Measurements from ENCODE around the gene ERGIC3. TPM values are rescaled to one million over a fixed set of nuclear protein-coding genes. Genes with fewer than 3 reads are reported as not detected.
"Not testable (repeated sequence)": the region's sequence is repeated elsewhere in the genome, so short reads cannot be mapped to it uniquely, and the experiment has no call there.

ERGIC3 gene
- total RNA-seq, 2 experiments from 2014 or later: 105 to 107 TPM

- Mint-ChIP-seq H3K4me3 (no peak overlapping the region), H3K27me3 (no peaks in the 10 kb centered on the region), H3K9me3 (no peaks in the 10 kb centered on the region), H3K27ac (no peak overlapping the region), H3K36me3 (no peaks in the 10 kb centered on the region), H3K4me1 (peaks cover 4% of the 10 kb centered on the region)
- no peak for DNase-seq
Measured at GRCh38 chr20:35511814-35512420, 30.0 kb upstream of the ERGIC3 start.

- Mint-ChIP-seq H3K27ac (no peak overlapping the region), H3K27me3 (no peaks in the 10 kb centered on the region), H3K36me3 (no peaks in the 10 kb centered on the region), H3K9me3 (no peaks in the 10 kb centered on the region), H3K4me1 (no peaks in the 10 kb centered on the region), H3K4me3 (no peak overlapping the region)
- DNase-seq: no peak
Measured at GRCh38 chr20:35514371-35514932, 27.4 kb upstream of the ERGIC3 start.

DNA sequence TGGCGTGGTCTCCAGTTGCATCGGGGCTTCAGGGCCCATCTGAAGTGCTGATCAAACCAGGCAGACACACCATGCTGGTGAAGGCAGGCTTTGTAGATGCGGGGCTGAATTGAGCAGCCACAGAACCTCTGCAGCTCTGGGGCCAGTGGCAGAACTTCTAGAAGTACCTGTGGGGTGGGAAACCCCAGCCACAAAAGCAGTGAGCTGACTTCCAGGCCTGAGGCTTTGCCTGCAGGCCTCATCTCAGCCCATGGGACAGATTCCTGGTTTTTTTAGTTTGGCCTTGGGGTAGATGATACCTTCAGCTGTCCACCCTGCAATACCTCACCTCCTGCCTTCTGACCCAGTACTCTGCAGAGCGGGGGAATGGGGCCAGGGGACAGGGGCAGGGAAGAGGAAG is 26.5 kb upstream of the ERGIC3 start:
- Mint-ChIP-seq H3K4me1 (no peaks in the 10 kb centered on the region), H3K9me3 (no peaks in the 10 kb centered on the region), H3K36me3 (no peaks in the 10 kb centered on the region), H3K4me3 (no peak overlapping the region), H3K27ac (no peak overlapping the region), H3K27me3 (no peaks in the 10 kb centered on the region)
- no peak for DNase-seq

GRCh38 chr20:35515949-35516645 is 25.8 kb upstream of the ERGIC3 start:
- Mint-ChIP-seq H3K4me1 (no peaks in the 10 kb centered on the region), H3K27ac (no peak overlapping the region), H3K4me3 (no peak overlapping the region), H3K36me3 (no peaks in the 10 kb centered on the region), H3K9me3 (no peaks in the 10 kb centered on the region), H3K27me3 (no peaks in the 10 kb centered on the region)
- DNase-seq: no peak

- H3K9me3 Mint-ChIP-seq: no peaks in the 10 kb centered on the region
- H3K4me1 Mint-ChIP-seq: no peaks in the 10 kb centered on the region
- no peak overlapping the region for H3K27ac Mint-ChIP-seq
- H3K27me3 Mint-ChIP-seq: no peaks in the 10 kb centered on the region
- H3K4me3 Mint-ChIP-seq: no peak overlapping the region
- H3K36me3 Mint-ChIP-seq: no peaks in the 10 kb centered on the region
- DNase-seq: no peak
Measured at GRCh38 chr20:35517125-35517524, 24.8 kb upstream of the ERGIC3 start.

GRCh38 chr20:35517767-35518166 is 24.1 kb upstream of the ERGIC3 start:
- H3K4me3 Mint-ChIP-seq, H3K9me3 Mint-ChIP-seq, H3K36me3 Mint-ChIP-seq, H3K27me3 Mint-ChIP-seq, H3K4me1 Mint-ChIP-seq, DNase-seq, H3K27ac Mint-ChIP-seq: not testable (repeated sequence)

DNA sequence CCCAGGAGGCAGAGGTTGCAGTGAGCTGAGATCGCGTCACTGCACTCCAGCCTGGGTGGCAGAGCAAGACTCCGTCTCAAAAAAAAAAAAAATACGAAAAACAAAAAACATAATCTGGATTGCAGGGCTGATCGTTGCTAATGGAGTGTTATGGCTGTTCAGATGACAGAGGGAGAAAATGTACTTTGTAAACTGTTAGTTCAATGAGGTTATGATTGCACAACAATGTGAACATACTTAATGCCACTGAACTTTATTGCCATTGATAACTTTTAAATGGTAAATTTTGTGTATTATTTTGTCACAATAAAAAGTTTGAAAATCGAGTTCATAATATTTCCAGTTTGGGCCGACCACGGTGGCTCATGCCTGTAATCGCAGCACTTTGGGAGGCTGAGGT is 22.9 kb upstream of the ERGIC3 start:
- Mint-ChIP-seq H3K36me3 (no peaks in the 10 kb centered on the region), H3K27me3 (no peaks in the 10 kb centered on the region), H3K4me1 (no peaks in the 10 kb centered on the region), H3K27ac (no peak overlapping the region), H3K9me3 (no peaks in the 10 kb centered on the region), H3K4me3 (no peak overlapping the region)
- DNase-seq: no peak

- Mint-ChIP-seq H3K27ac (no peak overlapping the region), H3K4me1 (no peaks in the 10 kb centered on the region), H3K27me3 (no peaks in the 10 kb centered on the region), H3K4me3 (no peak overlapping the region), H3K9me3 (no peaks in the 10 kb centered on the region), H3K36me3 (no peaks in the 10 kb centered on the region)
- peak; percentile 25 for DNase-seq
Measured at GRCh38 chr20:35523298-35523888, 18.5 kb upstream of the ERGIC3 start.

DNA sequence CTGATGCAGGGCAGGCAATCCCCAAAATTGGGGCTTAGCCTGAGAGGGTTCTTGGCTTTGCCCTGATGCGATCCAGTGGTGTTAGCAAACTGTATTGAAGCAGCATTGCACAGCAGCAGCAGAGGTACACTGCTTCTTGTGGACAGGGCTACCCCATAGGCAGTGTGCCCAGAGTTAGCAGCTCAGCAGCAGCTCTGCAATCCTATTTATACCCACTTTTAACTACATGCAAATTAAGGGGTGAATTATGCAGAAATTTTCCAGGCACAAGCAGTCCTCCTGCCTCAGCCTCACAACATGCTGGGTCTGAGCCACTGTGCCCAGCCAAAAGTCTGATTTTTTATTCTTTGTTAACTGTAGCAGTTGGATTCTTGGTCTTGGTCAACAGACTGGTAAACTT is 16.2 kb upstream of the ERGIC3 start:
- Mint-ChIP-seq H3K36me3 (no peaks in the 10 kb centered on the region), H3K27ac (no peak overlapping the region), H3K4me1 (no peaks in the 10 kb centered on the region), H3K9me3 (no peaks in the 10 kb centered on the region), H3K4me3 (no peak overlapping the region), H3K27me3 (no peaks in the 10 kb centered on the region)
- no peak for DNase-seq

DNA sequence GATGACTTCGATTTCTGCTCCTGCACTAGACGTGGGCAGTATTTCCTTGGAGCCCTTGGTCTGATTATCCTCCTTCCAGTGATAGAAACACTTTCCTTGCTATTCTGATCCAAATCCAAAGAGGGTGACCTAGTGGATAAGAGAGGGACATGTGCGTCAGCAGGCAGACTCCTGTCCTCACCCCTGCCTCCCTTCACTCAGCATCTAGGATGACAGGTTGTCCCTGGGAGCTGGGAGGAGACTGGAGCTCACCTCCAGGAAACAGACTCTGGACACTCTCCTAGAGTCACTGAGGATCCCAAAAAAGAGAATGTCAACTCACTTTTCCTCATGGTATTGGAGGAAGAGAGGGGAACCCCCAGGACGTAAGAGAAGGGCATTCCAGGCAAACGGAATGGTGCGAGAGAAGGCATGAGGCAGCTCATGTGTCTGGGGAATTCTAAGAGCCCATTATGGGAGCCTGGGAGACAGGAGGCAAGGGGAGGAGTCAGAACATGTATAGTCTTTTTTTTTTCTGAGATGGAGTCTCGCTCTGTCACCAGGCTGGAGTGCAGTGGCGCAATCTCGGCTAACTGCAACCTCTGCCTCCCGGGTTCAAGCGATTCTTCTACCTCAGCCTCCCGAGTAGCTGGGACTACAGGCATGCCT is 14.6 kb upstream of the ERGIC3 start:
- no peaks in the 10 kb centered on the region for H3K9me3 Mint-ChIP-seq
- H3K27ac Mint-ChIP-seq: no peak overlapping the region
- H3K4me1 Mint-ChIP-seq: no peaks in the 10 kb centered on the region
- no peak overlapping the region for H3K4me3 Mint-ChIP-seq
- no peak for DNase-seq
- H3K36me3 Mint-ChIP-seq: no peaks in the 10 kb centered on the region
- no peaks in the 10 kb centered on the region for H3K27me3 Mint-ChIP-seq

GRCh38 chr20:35529552-35529951 is 12.3 kb upstream of the ERGIC3 start, which contains the start of gene C20orf173:
Gene C20orf173, minus strand, starts transcription at chr20:35529652. Its CDS starts 279 bp downstream, at chr20:35529373.
- H3K27me3 Mint-ChIP-seq: no peaks in the 10 kb centered on the region

DNA sequence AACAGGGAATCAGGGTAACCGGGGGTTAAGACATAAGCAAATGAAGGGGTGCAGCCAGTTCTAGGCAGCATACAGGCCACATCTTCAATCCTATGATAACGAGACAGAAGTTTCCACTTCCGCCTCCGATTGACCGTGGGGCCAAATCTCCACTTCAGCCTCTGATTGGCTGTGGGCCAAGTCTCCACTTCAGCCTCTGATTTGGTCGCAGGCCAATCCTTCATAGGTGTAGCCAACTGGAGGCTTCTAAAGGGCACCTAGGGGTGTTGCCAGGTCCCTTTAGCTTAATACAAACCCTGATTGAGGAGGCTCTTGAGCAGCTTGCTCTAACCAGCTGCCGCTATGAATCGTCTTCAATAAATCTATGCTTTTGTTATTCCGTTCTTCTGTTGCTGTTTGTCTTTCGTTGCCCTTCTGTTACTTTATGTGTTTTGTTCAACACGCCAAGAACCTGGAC is 2.1 kb upstream of the ERGIC3 start:
- peaks cover 18% of the 10 kb centered on the region for H3K4me1 Mint-ChIP-seq
- H3K4me3 Mint-ChIP-seq: no peak overlapping the region
- H3K9me3 Mint-ChIP-seq: no peaks in the 10 kb centered on the region
- no peak overlapping the region for H3K27ac Mint-ChIP-seq
- DNase-seq: peak; percentile 28
- peaks cover 2% of the 10 kb centered on the region for H3K36me3 Mint-ChIP-seq
- H3K27me3 Mint-ChIP-seq: no peaks in the 10 kb centered on the region

More at GRCh38 chr20:35529552-35529951, 12.3 kb upstream of the ERGIC3 start, which contains the start of gene C20orf173:
- Mint-ChIP-seq H3K4me3 (no peak within 1 kb of the TSS), H3K9me3 (no peaks in the 10 kb centered on the region), H3K4me1 (no peaks in the 10 kb centered on the region), H3K27ac (no peak within 1 kb of the TSS), H3K36me3 (no peaks in the 10 kb centered on the region)
- no peak for DNase-seq

GRCh38 chr20:35541118-35541782 is 628 bp upstream of the ERGIC3 start:
- no peak for DNase-seq
- peaks cover 18% of the 10 kb centered on the region for H3K4me1 Mint-ChIP-seq
- no peaks in the 10 kb centered on the region for H3K9me3 Mint-ChIP-seq
- no peak overlapping the region for H3K27ac Mint-ChIP-seq
- no peaks in the 10 kb centered on the region for H3K27me3 Mint-ChIP-seq
- peak overlapping the region; percentile 83 for H3K4me3 Mint-ChIP-seq
- H3K36me3 Mint-ChIP-seq: peaks cover 2% of the 10 kb centered on the region

GRCh38 chr20:35542990-35543389 is 1.1 kb downstream of the ERGIC3 start:
- Mint-ChIP-seq H3K9me3 (no peaks in the 10 kb centered on the region), H3K36me3 (peaks cover 2% of the 10 kb centered on the region), H3K4me3 (peak overlapping the region; percentile 83), H3K4me1 (peaks cover 18% of the 10 kb centered on the region), H3K27me3 (no peaks in the 10 kb centered on the region), H3K27ac (peak overlapping the region; percentile 88)
- DNase-seq: no peak
